Fibroblast of villous mesenchyme (primary cell): ENCODE data around the gene ZBTB25. TPM values are rescaled to one million over a fixed set of nuclear protein-coding genes. Genes with fewer than 3 reads are reported as not detected.

ENCODE experiments used
- DNase-seq: peaks from one replicate; pipeline ENCODE4 v3.0.0-alpha.2; 2010; ENCODE audit warnings: low read depth
- H3K4me3 ChIP-seq: 2 replicates; pipeline ENCODE4 v1.5.1; 2011; ENCODE audit warnings: low read depth, mild to moderate bottlenecking, low read length
- CTCF ChIP-seq: IDR thresholded peaks from 2 replicates; pipeline ENCODE4 v1.5.1; 2012; ENCODE audit warnings: low read depth, mild to moderate bottlenecking, low read length; ENCODE audit not compliant: insufficient read depth
- total RNA-seq: library from RNA; depleted of rRNA; stranded (reverse); fragments of >200 nt; gene quantifications from 2 replicates; pipeline ENCODE4 v1.2.3, GENCODE V29; 2012

The ZBTB25 gene
- total RNA-seq, 1 donor, result 8.6 TPM

GRCh38 chr14:64465831-64466554 is 37.6 kb downstream of the ZBTB25 start:
- peak overlapping the region; percentile 84 for H3K4me3 ChIP-seq
- TF ChIP-seq CTCF, result peak; percentile 55
- DNase-seq, result peak; percentile 60

GRCh38 chr14:64465191-64465822 is 38.3 kb downstream of the ZBTB25 start, which contains the start of gene AKAP5:
TSS of gene AKAP5 (plus strand) at chr14:64465499. CDS start at chr14:64468395, 2,896 bp downstream.
- TF ChIP-seq CTCF, result no peak
- H3K4me3 ChIP-seq, result peak within 1 kb of the TSS; percentile 84
- DNase-seq, result peak; percentile 55

- DNase-seq, result no peak
- TF ChIP-seq CTCF, result no peak
- H3K4me3 ChIP-seq, result peak overlapping the region; percentile 84
Measured at GRCh38 chr14:64464651-64465050, 39.0 kb downstream of the ZBTB25 start.

GRCh38 chr14:64463873-64464272 is 39.8 kb downstream of the ZBTB25 start:
- H3K4me3 ChIP-seq, result no peak overlapping the region
- no peak for DNase-seq
- no peak for TF ChIP-seq CTCF

GRCh38 chr14:64463195-64463594 is 40.4 kb downstream of the ZBTB25 start:
- H3K4me3 ChIP-seq, result no peak overlapping the region
- DNase-seq, result no peak
- TF ChIP-seq CTCF, result no peak

GRCh38 chr14:64461221-64461620 is 42.4 kb downstream of the ZBTB25 start:
- TF ChIP-seq CTCF, result no peak
- no peak overlapping the region for H3K4me3 ChIP-seq
- DNase-seq, result no peak
